ENCODE data around the gene DNMT3B.

DNMT3B gene

GRCh38 chr20:32820698-32821377, 58.7 kb downstream of the DNMT3B start:
- TF ChIP-seq GATA3 (IDR thresholded peaks at IDR 0.05; ENCODE audit: low read depth, low read length) (no peak), GATA2 (IDR thresholded peaks at IDR 0.05; ENCODE audit: low read depth, low read length) (no peak)

GRCh38 chr20:32822225-32822624, 60.0 kb downstream of the DNMT3B start:
- TF ChIP-seq GATA3 (IDR thresholded peaks at IDR 0.05; ENCODE audit: low read depth, low read length) (no peak), GATA2 (IDR thresholded peaks at IDR 0.05; ENCODE audit: low read depth, low read length) (no peak)

- no peak for TF ChIP-seq GATA2 (IDR thresholded peaks at IDR 0.05; ENCODE audit: low read depth, low read length)
- TF ChIP-seq GATA3 (IDR thresholded peaks at IDR 0.05; ENCODE audit: low read depth, low read length) = no peak
Observed at GRCh38 chr20:32823078-32823477, 60.9 kb downstream of the DNMT3B start.

DNA sequence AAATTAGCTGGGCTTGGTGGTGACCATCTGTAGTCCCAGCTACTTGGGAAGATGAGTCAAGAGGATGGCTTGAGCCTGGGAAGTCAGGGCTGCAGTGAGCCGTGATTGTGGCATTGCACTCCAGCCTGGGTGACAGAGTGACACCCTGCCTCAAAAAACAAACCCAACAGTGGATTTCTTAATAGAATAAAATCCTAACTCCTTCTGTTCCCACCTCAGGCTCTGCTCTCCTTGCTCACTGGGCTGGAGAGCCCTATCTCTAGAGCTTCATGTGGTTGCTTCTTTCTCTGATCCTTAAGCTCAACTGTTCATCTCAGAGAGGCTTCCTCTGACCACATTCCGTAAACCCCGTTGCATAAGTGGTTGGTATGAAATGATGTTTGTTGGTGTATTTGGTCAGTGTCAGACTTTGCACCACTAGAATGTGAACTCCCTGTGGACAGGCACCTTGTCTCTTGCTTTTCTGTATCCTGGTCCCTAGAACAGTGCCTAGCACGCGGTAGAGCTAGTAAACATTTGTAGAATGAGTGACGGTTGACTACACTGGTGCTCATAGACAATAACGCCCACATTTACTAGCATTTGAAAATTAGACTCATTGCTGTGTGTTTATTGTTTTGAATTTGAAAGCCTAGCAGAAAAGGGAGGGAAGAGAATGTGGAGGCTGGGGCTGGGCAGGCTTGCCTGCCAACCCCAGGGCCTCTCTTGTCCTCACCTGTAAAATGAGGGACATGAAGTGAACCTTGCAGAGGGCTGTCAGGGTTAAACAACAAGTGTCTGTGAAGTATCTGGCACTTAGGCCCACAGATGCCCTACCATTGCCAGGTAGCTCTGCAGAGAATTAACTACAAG, 61.8 kb downstream of the DNMT3B start:
- TF ChIP-seq GATA3 (IDR thresholded peaks at IDR 0.05; ENCODE audit: low read depth, low read length) (no peak), GATA2 (IDR thresholded peaks at IDR 0.05; ENCODE audit: low read depth, low read length) (no peak)

DNA sequence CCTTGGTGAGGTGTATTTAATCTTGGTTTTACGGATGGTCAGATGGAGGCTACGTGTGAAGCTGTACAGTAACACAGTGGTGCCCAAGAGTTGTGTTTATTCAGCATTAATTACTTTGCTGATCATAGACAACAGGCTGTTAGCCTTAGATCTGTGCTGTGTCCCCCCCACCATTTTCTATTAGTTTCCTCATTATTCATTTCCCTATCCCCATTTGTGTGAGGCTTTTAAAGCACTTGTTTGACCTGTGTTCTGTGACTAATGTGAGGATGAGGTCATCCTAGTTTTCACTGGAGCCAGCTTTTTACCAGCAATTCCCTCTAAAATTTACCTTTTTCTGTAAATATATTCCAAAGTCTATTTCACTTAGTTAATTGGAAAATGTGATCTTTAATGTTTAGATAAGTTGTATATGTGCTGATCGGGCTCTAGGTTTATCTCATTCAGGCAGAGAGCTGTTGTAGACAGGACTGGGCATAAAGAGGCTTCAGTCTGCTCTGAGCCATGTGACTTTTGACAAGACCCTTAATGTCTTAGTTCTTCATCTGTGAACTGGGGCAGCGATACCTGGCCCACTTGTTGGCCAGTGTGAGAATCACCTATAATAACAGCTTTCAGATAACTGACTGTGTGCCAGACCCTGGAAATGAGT, 66.0 kb downstream of the DNMT3B start:
- TF ChIP-seq GATA3 (IDR thresholded peaks at IDR 0.05; ENCODE audit: low read depth, low read length) (no peak), GATA2 (IDR thresholded peaks at IDR 0.05; ENCODE audit: low read depth, low read length) (no peak)

DNA sequence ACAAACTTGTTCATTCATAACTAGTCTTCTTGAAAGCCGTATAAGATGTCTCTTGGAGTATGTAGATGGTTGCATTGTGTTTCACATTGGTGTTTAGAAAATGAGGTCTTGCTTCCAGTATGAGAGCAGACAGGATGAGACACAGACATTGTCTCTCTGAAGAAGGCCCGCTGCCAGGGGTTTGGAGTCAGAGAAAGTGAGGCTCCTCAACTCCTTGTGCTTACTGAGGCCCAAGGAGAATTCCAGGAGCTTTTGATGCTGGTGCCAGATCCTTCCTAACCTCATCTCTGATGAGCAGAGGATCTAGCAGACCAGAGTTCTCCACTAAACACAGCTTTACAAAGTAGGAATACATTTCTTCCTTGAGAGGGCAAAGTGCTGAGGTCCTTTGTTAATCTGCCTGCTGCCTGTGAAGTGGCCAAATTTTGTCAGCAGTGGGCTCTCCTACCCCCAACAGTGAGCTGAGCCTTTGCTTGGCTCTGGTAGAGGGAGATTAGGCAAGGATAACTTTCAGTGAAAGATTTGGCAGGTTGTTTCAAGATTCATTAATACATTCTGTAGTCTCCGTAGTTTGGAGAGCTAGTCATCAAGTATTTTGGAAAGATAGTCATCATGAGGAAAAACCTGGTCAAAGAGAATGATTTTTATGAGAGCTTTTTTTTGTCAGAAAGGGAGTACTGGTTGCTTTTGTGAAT, 67.3 kb downstream of the DNMT3B start:
- TF ChIP-seq GATA2 (IDR thresholded peaks at IDR 0.05; ENCODE audit: low read depth, low read length) = no peak
- TF ChIP-seq GATA3 (IDR thresholded peaks at IDR 0.05; ENCODE audit: low read depth, low read length) = no peak

GRCh38 chr20:32830437-32830836, 68.3 kb downstream of the DNMT3B start:
- TF ChIP-seq GATA2 (IDR thresholded peaks at IDR 0.05; ENCODE audit: low read depth, low read length) (no peak), GATA3 (IDR thresholded peaks at IDR 0.05; ENCODE audit: low read depth, low read length) (no peak)

DNA sequence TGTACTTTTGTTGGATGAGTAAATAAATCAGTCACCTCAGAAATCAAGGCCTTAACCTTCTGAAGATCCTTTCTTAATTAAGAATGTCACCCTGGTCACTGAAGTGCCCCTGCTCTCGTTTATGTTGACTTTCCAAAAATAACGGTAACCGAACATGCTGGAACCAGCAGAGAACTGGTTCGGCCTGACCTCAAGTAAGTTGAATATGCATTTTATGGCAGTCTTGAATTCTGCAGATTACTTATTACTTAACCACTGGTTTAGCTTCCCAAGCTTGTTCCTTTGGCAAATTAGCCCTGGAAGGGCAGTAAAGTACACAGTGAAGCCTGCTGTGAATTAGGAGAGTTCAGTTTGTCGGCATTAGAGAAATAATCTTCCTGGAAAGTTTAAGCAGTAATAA, 69.8 kb downstream of the DNMT3B start:
- no peak for TF ChIP-seq GATA3 (IDR thresholded peaks at IDR 0.05; ENCODE audit: low read depth, low read length)
- no peak for TF ChIP-seq GATA2 (IDR thresholded peaks at IDR 0.05; ENCODE audit: low read depth, low read length)

- TF ChIP-seq GATA2 (IDR thresholded peaks at IDR 0.05; ENCODE audit: low read depth, low read length) (no peak), GATA3 (IDR thresholded peaks at IDR 0.05; ENCODE audit: low read depth, low read length) (no peak)
Observed at GRCh38 chr20:32832664-32833063, 70.5 kb downstream of the DNMT3B start.

DNA sequence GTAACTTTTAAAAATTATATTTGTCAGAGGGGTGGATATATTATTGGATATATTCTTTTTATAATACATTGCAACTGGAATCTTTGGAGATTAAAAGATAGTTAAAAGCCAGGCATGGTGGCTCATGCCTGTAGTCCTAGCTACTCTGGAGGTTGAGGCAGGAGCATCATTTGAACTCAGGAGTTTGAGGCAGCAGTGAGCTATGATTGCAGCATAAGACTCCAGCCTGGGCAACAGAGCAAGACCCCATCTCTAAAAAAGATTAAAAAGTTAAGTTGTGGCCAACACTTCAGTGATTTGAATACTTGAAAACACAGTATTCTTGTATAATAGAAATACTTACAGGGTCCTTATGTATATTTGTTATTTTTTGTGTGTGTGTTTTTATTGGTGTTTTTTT, 72.8 kb downstream of the DNMT3B start:
- TF ChIP-seq GATA2 (IDR thresholded peaks at IDR 0.05; ENCODE audit: low read depth, low read length) (no peak), GATA3 (IDR thresholded peaks at IDR 0.05; ENCODE audit: low read depth, low read length) (no peak)

DNA sequence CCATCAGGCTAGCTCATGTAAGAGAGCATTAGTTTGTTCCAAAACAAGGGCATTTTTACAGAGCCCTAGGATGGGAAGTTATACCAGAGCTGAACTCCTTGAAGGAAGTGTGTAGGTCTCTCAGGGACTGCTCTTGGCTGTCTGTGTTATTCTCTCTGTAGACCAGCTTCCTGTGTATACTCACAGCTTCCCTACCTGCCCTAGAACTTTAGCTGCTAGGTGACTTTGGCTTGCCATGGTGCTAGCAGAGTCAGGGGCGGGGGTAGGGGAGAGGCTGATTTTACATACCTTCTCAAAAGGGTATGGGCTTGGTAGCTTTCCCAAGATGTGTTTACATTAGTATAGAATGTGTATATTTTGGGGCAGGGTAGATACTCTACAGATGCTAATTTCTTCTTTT, 75.0 kb downstream of the DNMT3B start:
- TF ChIP-seq GATA2 (IDR thresholded peaks at IDR 0.05; ENCODE audit: low read depth, low read length) (no peak), GATA3 (IDR thresholded peaks at IDR 0.05; ENCODE audit: low read depth, low read length) (no peak)

DNA sequence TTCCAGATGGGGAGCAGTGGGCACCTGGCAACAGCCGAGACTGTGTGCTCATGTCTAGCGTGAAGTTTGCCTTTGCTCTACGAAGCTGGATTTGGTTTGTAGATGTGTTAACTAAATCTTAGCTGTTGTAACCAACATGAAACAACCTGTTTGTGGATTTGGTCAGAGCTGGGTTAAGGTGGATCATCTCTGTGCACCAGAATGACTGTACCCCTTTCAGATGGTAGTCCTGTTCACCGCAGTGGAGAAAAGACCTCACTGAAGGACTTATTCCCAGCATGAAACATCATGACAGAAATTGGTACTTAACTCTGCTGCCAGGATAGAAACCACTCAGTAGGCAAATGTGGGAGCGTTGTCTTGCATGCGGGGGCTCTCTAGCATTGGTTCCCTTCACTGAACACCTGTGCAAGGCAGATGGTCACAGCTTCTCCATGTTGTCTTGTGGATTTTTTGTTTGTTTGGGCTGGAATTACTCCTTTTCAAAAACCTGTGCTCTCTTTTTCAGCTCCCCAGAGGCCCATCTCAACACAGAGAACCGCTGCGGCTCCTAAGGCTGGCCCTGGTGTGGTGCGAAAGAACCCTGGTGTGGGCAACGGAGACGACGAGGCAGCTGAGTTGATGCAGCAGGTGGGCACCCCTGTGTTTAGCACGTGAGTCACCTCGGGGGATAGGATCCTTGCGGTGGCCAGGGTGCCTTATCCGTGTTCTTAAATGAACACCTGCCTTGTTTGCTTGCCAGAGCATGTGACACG, 77.2 kb downstream of the DNMT3B start:
- TF ChIP-seq GATA3 (IDR thresholded peaks at IDR 0.05; ENCODE audit: low read depth, low read length) (no peak), GATA2 (IDR thresholded peaks at IDR 0.05; ENCODE audit: low read depth, low read length) (no peak)

- no peak for TF ChIP-seq GATA3 (IDR thresholded peaks at IDR 0.05; ENCODE audit: low read depth, low read length)
- no peak for TF ChIP-seq GATA2 (IDR thresholded peaks at IDR 0.05; ENCODE audit: low read depth, low read length)
Observed at GRCh38 chr20:32839982-32840285, 77.7 kb downstream of the DNMT3B start.

Measured in SH-SY5Y (cell line).